Hepatocyte (in vitro differentiated cells): ENCODE measurements around the gene ADAMTSL3. TPM values are rescaled to one million over a fixed set of nuclear protein-coding genes. Genes with fewer than 3 reads are reported as not detected.

ENCODE experiments used
- DNase-seq: peaks from one replicate; pipeline ENCODE4 v3.0.0-alpha.2; 2016; ENCODE audit warnings: low spot score
- H2AFZ ChIP-seq: fragments of 200-600 bp; sonication (generic); 2 replicates; pipeline ENCODE4 v1.6.0; 2016; ENCODE audit warnings: antibody characterized with exemption, mild to moderate bottlenecking
- H3K27ac ChIP-seq: fragments of 200-600 bp; sonication (generic); 2 replicates; pipeline ENCODE4 v1.5.1; 2016; ENCODE audit warnings: mild to moderate bottlenecking
- H3K27me3 ChIP-seq: fragments of 200-600 bp; sonication (generic); 2 replicates; pipeline ENCODE4 v1.6.1; 2016
- H3K36me3 ChIP-seq: fragments of 200-600 bp; sonication (generic); replicated peaks from 2 replicates; pipeline ENCODE4 v1.5.1; 2016; ENCODE audit warnings: low read depth; ENCODE audit not compliant: insufficient read depth
- H3K4me1 ChIP-seq: fragments of 200-600 bp; sonication (generic); 2 replicates; pipeline ENCODE4 v1.5.1; 2016; ENCODE audit warnings: mild to moderate bottlenecking, moderate library complexity; ENCODE audit not compliant: insufficient read depth
- H3K4me2 ChIP-seq: fragments of 200-600 bp; sonication (generic); 2 replicates; pipeline ENCODE4 v1.6.0; 2016
- H3K4me3 ChIP-seq: fragments of 200-600 bp; sonication (generic); 2 replicates; pipeline ENCODE4 v1.5.1; 2016; ENCODE audit warnings: mild to moderate bottlenecking
- H3K79me2 ChIP-seq: fragments of 200-600 bp; sonication (generic); 2 replicates; pipeline ENCODE4 v1.6.0; 2017; ENCODE audit warnings: mild to moderate bottlenecking
- H3K9me2 ChIP-seq: fragments of 200-600 bp; sonication (generic); replicated peaks from 2 replicates; pipeline ENCODE4 v1.6.0; 2017; ENCODE audit warnings: mild to moderate bottlenecking; ENCODE audit not compliant: insufficient read depth
- H3K9me3 ChIP-seq: fragments of 200-600 bp; sonication (generic); 2 replicates; pipeline ENCODE4 v1.5.1; 2016; ENCODE audit warnings: low read depth, mild to moderate bottlenecking
- H4K20me1 ChIP-seq: fragments of 200-600 bp; sonication (generic); 2 replicates; pipeline ENCODE4 v1.6.0; 2016; ENCODE audit warnings: mild to moderate bottlenecking; ENCODE audit not compliant: insufficient read depth, poor library complexity, severe bottlenecking
- CTCF ChIP-seq: fragments of 200-600 bp; sonication (generic); IDR thresholded peaks from 2 replicates; pipeline ENCODE4 v1.5.1; 2016; ENCODE audit warnings: antibody characterized with exemption, mild to moderate bottlenecking; ENCODE audit not compliant: poor library complexity
- EZH2 ChIP-seq: fragments of 200-600 bp; sonication (generic); IDR thresholded peaks from 2 replicates; pipeline ENCODE4 v1.6.1; 2016; ENCODE audit warnings: antibody characterized with exemption, mild to moderate bottlenecking, borderline replicate concordance
- EZH2phosphoT487 ChIP-seq: fragments of 200-600 bp; sonication (generic); IDR thresholded peaks from one replicate; pipeline ENCODE4 v1.6.1; 2018; ENCODE audit warnings: antibody characterized with exemption, mild to moderate bottlenecking, low read depth, moderate library complexity; ENCODE audit not compliant: unreplicated experiment, severe bottlenecking
- WGBS: methylation state at CpG from one replicate; pipeline ENCODE4 v1.1.6; 2016; ENCODE audit warnings: low lambda C conversion rate; ENCODE audit errors: missing lambda C conversion rate; 5-methylcytosine and 5-hydroxymethylcytosine counted together
- polyA plus RNA-seq: library from polyadenylated mRNA; unstranded; fragments of >200 nt; fragmentation: Nextera tagmentation; extraction: Ambion mirVana; gene quantifications from 2 replicates; pipeline ENCODE4 v1.2.1, GENCODE V29; 2016
- total RNA-seq: library from RNA; depleted of rRNA; stranded (reverse); fragments of >200 nt; gene quantifications from 2 replicates; pipeline ENCODE4 v1.2.3, GENCODE V29; 2014

The ADAMTSL3 gene
- total and polyA plus RNA-seq, 2 experiments from 2014 or later, result 5.0 to 5.2 TPM

GRCh38 chr15:83984601-83985000 is 330.7 kb downstream of the ADAMTSL3 start:
- Histone ChIP-seq H3K4me2 (no peak overlapping the region), H3K36me3 (no peaks in the 10 kb centered on the region), H3K4me3 (no peak overlapping the region), H3K4me1 (no peaks in the 10 kb centered on the region), H3K9me3 (no peaks in the 10 kb centered on the region), H3K9me2 (no peaks in the 10 kb centered on the region), H3K27ac (no peak overlapping the region), H3K79me2 (no peaks in the 10 kb centered on the region), H4K20me1 (no peaks in the 10 kb centered on the region), H3K27me3 (no peaks in the 10 kb centered on the region), H2AFZ (no peak overlapping the region)
- no peak for DNase-seq
- TF ChIP-seq CTCF (no peak), EZH2phosphoT487 (no peak), EZH2 (no peak)

GRCh38 chr15:83991163-83991562 is 337.2 kb downstream of the ADAMTSL3 start:
- Histone ChIP-seq H3K9me2 (no peaks in the 10 kb centered on the region), H3K27me3 (no peaks in the 10 kb centered on the region), H3K27ac (no peak overlapping the region), H3K4me2 (no peak overlapping the region), H2AFZ (no peak overlapping the region), H3K36me3 (no peaks in the 10 kb centered on the region), H4K20me1 (no peaks in the 10 kb centered on the region), H3K4me3 (no peak overlapping the region), H3K4me1 (no peaks in the 10 kb centered on the region), H3K79me2 (no peaks in the 10 kb centered on the region), H3K9me3 (no peaks in the 10 kb centered on the region)
- no peak for DNase-seq
- WGBS, result 95% methylated on average over 5 of the region's 5 CpGs
- TF ChIP-seq EZH2phosphoT487, result no peak
- no peak for TF ChIP-seq CTCF
- TF ChIP-seq EZH2, result no peak

GRCh38 chr15:83992324-83993031 is 338.6 kb downstream of the ADAMTSL3 start:
- Histone ChIP-seq H3K4me3 (no peak overlapping the region), H3K79me2 (no peaks in the 10 kb centered on the region), H3K9me2 (no peaks in the 10 kb centered on the region), H3K4me2 (no peak overlapping the region), H4K20me1 (no peaks in the 10 kb centered on the region), H3K36me3 (no peaks in the 10 kb centered on the region), H3K4me1 (no peaks in the 10 kb centered on the region), H3K9me3 (no peaks in the 10 kb centered on the region), H3K27ac (no peak overlapping the region), H3K27me3 (no peaks in the 10 kb centered on the region), H2AFZ (no peak overlapping the region)
- no peak for TF ChIP-seq EZH2phosphoT487
- TF ChIP-seq EZH2, result no peak
- no peak for TF ChIP-seq CTCF
- DNase-seq, result no peak
- WGBS, result 91% methylated on average over 3 of the region's 3 CpGs

GRCh38 chr15:83993591-83993990 is 339.7 kb downstream of the ADAMTSL3 start:
- no peak for TF ChIP-seq CTCF
- no peak for TF ChIP-seq EZH2
- no peak for TF ChIP-seq EZH2phosphoT487
- H3K36me3 ChIP-seq, result no peaks in the 10 kb centered on the region
- DNase-seq, result no peak
- no peaks in the 10 kb centered on the region for H3K4me1 ChIP-seq
- no peaks in the 10 kb centered on the region for H3K27me3 ChIP-seq
- no peaks in the 10 kb centered on the region for H3K9me2 ChIP-seq
- no peak overlapping the region for H3K27ac ChIP-seq
- H3K79me2 ChIP-seq, result no peaks in the 10 kb centered on the region
- H3K4me2 ChIP-seq, result no peak overlapping the region
- H4K20me1 ChIP-seq, result no peaks in the 10 kb centered on the region
- 71% methylated on average over 2 of the region's 2 CpGs for WGBS
- no peaks in the 10 kb centered on the region for H3K9me3 ChIP-seq
- no peak overlapping the region for H3K4me3 ChIP-seq
- H2AFZ ChIP-seq, result no peak overlapping the region
